ENCODE results near the gene STAT4.

STAT4 gene

GRCh38 chr2:191083540-191083939 lies 67.3 kb downstream of the STAT4 start:
- DNase-seq (ENCODE audit: low read depth) = no peak

- no peak for DNase-seq (ENCODE audit: low read depth)
Observed at GRCh38 chr2:191082321-191082720, 68.5 kb downstream of the STAT4 start.

- no peak for DNase-seq (ENCODE audit: low read depth)
Observed at GRCh38 chr2:191081411-191082155, 69.2 kb downstream of the STAT4 start.

- DNase-seq (ENCODE audit: low read depth) = no peak
Observed at GRCh38 chr2:191078165-191078867, 72.5 kb downstream of the STAT4 start.

- no peak for DNase-seq (ENCODE audit: low read depth)
Observed at GRCh38 chr2:191070276-191070675, 80.5 kb downstream of the STAT4 start.

DNA sequence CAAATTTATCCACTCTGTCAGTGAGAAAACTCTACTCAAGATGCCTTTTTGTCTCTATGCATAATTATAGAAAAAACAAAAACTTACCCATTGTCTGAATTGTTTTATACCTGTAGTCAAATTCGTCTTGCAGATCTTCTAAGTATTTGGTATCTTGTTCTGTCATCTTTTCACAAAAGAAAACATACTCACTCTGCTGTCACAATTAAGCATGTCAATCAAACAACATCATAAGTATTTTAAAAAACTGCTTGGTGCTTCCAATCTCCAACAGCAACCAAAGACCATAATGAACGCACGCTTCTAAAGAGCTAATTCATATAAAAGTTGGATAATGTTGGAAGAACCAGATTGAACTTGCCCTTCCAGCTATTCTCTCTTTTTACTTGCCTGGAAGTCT lies 81.2 kb downstream of the STAT4 start:
- DNase-seq (ENCODE audit: low read depth) = no peak

DNA sequence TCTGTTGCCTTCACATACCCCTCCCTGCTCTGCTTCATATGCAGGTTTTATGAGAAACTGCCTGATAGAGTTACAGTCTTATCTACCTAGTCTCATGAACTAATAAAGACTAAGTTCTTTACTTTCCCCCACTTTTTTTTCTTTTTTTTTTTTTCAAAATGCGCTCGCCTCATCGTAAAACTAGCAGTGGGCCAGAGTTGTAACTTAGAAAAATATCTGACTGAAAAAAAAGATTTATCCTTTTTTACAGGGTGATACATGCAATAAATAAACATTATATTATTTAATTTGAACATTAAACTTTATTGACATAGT lies 83.9 kb downstream of the STAT4 start:
- DNase-seq (ENCODE audit: low read depth) = no peak

DNA sequence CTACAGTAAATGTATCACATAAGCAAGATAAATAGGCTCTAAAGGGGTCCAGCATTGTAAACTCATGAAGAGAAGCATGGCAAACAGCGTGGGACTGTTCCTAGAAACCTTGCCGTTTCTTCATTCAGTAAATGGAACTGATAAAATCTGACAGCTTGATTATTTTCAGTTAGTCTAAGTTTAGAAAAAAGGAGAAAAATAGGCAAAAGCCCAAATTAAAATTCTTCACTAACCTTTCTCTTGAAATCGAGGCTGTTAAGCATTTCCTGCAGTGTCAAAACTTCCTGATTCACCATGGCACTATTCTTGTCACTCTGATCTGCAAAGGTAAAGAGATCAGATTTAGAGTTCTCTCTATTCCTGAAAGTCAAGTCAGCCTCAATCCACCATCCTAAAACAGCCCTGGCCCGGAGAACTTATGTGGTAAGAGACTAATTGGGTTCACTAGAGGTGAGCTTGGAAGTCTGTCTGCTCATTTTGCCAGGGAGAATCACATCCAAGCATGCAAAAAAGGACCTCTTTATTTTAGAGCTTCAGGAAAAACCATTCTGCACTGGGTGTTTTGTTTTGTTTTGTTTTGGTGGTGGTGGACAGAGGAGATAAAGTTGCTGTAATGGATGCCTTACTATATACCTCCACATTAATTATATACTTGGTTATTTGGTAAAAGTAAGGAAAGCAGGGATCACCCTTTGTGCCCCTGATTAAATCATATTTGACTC lies 84.4 kb downstream of the STAT4 start:
- no peak for DNase-seq (ENCODE audit: low read depth)

DNA sequence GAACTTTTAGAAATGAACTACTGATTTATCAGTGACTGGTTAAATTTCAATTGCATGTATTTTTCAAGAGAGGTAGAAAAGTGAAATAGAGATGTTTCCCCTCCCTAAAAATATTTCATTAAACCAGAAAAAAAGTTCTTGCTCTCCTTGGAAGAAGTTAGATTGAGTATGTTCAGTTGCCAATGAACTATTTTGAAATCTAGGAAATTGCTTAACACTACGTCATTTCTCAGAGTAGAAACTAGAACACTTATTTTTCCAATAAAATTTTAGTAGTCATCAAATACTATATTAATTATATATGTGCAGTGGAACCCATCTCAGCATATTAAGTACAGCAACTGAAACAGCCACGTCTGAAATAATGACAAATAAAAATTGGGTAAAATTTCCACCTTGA lies 85.0 kb downstream of the STAT4 start:
- no peak for DNase-seq (ENCODE audit: low read depth)

DNA sequence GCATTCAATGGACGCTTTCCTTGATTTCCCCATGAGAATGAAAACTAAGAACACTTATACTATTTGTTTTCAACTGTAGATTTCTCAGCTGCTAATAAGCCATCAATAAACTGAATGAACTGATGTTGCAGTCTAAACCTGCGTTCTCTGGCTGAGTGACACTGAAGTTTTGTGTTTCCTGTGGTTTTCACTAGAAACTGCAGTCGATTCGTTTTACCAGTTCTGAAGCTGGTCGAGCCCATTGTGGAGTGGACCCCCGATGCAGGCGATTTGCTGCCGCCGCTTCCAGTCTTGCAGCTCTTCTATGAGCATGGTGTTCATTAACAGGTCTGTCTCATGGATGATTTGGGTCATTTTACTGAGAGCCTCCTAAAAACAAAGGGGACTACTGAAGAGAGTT lies 86.2 kb downstream of the STAT4 start:
- no peak for DNase-seq (ENCODE audit: low read depth)

DNA sequence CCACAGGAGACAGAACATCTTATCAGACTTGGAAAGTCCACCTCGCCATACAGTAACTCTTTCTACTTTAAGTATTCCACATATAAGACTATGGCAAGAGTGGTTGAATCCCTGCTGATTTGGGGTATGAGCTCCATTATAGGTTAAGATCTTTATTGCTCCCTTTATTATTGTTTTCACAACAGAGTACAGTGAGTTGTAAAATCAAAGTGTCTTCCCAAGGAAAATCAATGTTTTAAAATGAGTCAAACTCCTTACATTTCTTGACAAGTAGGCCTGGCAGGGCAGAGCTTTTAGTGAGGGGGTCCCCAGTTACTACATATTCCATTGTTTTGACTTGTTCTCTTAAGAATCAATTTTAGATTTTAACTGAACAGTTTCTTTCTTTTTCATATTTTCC lies 87.2 kb downstream of the STAT4 start:
- no peak for DNase-seq (ENCODE audit: low read depth)

DNA sequence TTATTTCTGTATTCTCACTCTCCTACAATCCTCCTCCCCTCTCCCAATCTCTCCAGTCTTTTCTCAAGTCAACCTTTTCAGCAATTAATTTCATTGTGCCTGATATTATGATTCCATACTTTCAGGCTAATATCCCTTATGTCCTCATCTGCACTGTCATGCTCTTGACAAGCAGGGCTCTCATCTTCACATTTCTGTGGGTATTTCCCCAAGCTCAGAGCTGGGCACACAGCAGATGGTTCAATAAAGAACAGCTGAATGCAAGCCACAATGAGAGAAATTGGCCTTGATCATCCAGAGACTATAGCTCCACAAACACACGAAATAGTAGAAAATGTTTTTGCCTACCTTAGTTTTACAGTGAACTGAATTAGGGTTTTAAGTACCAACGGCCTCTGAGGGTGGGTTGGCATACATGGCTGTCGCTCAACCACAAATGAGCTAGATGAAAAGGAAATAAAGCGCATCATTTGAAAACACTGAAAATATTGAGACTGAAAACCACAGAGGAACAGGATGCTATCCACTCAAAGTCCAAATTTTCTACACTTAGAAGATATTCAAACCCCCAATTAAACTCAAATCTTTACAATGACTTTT lies 89.3 kb downstream of the STAT4 start:
- DNase-seq (ENCODE audit: low read depth) = no peak

- no peak for DNase-seq (ENCODE audit: low read depth)
Observed at GRCh38 chr2:191059308-191059707, 91.5 kb downstream of the STAT4 start.

GRCh38 chr2:191056228-191056627 lies 94.6 kb downstream of the STAT4 start:
- no peak for DNase-seq (ENCODE audit: low read depth)

- no peak for DNase-seq (ENCODE audit: low read depth)
Observed at GRCh38 chr2:191053256-191053655, 97.5 kb downstream of the STAT4 start.

DNA sequence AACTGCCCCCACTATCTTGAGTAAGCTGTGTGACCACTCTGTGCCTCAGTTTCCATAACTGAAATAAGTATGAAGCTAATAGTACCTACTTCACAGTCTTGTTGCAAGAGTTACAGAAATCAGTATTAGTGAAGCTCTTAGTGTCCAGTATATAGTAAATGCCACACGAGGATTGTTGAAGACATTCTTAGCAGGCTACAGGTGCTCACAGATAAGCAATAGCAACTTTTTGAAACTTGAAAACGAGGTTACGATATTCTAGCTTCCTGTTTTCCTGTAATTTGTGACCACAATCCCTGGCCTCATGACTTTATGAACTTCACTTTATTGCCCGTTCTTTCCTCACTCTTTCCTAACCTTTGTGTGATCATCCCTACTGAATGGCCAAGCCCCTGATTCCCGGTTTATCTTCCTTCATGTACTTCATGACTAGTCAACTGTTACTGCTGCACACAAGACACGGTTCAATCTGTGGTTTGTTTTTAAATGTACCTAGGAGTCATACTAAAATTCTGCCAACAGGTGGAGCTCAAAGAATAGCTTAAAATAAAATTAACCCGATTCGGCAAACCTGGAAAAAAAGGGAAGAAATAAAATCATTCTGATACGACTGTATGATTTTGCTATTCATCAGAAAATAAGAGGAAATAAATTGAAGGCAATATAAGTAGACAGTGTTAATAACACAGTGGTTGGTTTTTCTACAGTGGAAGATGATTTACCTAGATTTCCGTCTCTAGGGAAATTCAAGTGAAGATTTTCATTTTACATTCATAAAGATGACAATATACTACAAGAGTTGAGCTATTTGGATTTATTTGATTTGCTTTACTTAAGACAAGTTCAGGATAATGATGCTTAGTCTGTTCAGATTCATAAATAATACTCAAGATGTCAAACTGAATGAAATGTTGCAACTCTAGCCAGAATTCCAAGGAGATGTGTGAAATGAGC lies 98.7 kb downstream of the STAT4 start:
- DNase-seq (ENCODE audit: low read depth) = no peak

GRCh38 chr2:191051177-191051576 lies 99.6 kb downstream of the STAT4 start:
- DNase-seq (ENCODE audit: low read depth) = no peak

- DNase-seq (ENCODE audit: low read depth) = no peak
Observed at GRCh38 chr2:191050640-191050987, 100.2 kb downstream of the STAT4 start.

DNA sequence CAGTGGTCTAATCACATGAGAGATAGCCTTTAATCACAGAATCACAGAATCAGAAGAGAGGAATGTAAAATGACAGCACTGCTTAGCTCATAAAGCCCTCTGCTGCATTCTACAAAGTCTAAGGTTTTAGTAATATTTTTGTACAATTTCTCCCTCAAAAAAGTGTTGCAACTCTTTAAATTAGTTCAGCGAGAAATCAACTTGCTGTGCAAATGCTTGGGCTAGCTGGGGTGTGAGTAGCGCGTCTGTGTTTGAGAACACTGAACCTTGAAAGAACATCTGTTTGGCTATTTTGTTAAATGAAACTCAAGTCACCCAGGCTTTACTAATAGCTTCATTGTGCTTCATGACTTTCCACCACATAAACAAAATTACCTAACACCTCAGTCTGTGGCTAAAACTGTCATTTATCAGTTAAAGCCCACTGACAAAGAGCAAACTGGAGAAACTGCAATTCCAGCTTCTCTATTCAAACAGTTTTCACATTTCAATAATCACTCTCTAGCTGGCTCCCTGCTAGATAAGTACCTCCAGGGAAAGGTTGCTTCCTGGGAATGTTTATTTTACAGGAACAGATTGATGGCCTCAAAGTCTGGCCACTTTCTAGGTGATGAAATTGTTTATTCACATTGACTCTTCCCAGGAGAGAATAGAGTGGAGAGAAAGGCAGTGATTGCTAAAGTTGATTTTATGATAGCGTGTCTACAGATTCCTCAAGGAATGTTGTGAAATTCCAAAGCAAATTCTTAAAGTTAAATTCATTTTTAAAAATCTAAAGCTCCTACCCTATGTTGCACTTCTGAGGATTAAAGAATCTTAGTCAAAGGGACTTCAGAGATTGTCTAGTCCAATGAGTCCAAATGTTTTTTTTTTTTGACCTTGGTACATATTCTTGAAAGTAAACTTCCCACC lies 100.8 kb downstream of the STAT4 start:
- DNase-seq (ENCODE audit: low read depth) = no peak

GRCh38 chr2:191048073-191048472 lies 102.7 kb downstream of the STAT4 start:
- no peak for DNase-seq (ENCODE audit: low read depth)

DNA sequence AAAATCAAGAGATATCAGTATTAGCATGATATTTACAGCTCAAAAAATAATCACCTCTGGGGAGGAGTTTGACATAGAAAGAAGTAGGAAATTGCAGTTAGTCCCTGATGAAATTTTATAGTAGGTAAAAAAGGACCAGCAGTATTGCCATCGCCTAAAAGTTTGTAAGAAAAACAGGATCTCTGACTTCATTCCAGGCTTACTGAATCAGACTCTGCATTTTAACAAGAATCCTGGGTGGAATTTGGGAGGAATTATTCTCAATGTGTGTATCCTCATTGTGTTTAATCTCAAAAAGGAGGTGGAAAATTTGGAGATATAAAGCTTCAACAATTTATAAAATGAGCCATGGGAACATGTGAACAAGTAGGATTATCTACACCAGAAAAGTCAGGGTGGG lies 105.7 kb downstream of the STAT4 start:
- DNase-seq (ENCODE audit: low read depth) = no peak
